ENCODE data around the gene MOAP1. TPM values are rescaled to one million over a fixed set of nuclear protein-coding genes. Genes with fewer than 3 reads are reported as not detected.

The MOAP1 gene
- total and polyA plus RNA-seq, 2 of the 8 experiments (the other 6 are each of a cell fraction or from before 2014, with no cell fraction given): 18.3 to 20.1 TPM

DNA sequence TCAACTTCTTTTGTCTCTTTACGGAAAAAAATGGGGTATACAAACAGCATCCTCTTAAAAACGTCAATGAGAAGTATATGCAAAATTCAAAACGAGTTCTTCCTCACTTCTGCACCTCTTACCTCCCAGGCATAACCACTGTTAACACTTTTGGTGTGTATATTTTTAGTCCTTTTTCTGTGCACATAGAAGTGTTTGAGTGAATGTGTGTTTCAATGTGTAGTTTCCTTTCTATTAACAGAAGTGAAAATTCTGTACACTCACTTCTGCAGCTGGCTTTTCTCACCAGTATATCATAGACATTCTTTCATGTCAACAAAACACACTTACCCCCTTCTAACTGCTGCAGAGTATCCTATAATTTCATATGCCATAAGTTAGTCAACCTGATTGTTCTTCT lies 27.7 kb upstream of the MOAP1 start:
- H2AFZ ChIP-seq (ENCODE audit: low read length): no peak overlapping the region
- H3K9ac ChIP-seq (replicated peaks in 1 of 4; ENCODE audit: extremely low read depth in 1 of 4, low read depth in 3 of 4, low read length in 3 of 4): no peak overlapping the region
- H3K36me3 ChIP-seq (ENCODE audit: control insufficient read depth in 2 of 4, insufficient read depth in 4 of 4, low read length in 3 of 4): peaks cover 4 to 25% (median 10%) of the 10 kb centered on the region in 4 experiments; a peak in 7 of 8 replicates
- peaks cover 0 to 6% (median 3%) of the 10 kb centered on the region in 4 experiments; a peak in 3 of 7 replicates for H3K4me1 ChIP-seq (replicated peaks in 1 of 4; ENCODE audit: control insufficient read depth in 3 of 4, insufficient read depth in 4 of 4, low read length in 3 of 4)
- H2BK12ac ChIP-seq (ENCODE audit: low read depth, low read length): no peak overlapping the region
- ChIA-PET POLR2A (ENCODE audit: partially characterized antibody) (no interaction called here), CTCF (ENCODE audit: partially characterized antibody) (interaction anchor here (0.7 kb wide), 1 partner anchor 60 kb away, joined by 3 read pairs; no protein-coding TSS in a partner anchor)
- no peak overlapping the region for H3K4ac ChIP-seq (replicated peaks; ENCODE audit: insufficient read length, low read depth, low read length)
- no peak overlapping the region for H3K4me2 ChIP-seq (ENCODE audit: insufficient read depth in 1 of 2, low read depth in 2 of 2, low read length in 2 of 2)
- no peaks in the 10 kb centered on the region for H4K20me1 ChIP-seq (replicated peaks in 1 of 2; ENCODE audit: control insufficient read depth in 1 of 2, insufficient read depth in 2 of 2, low read length in 2 of 2)
- no peak overlapping the region for H2BK120ac ChIP-seq (replicated peaks; ENCODE audit: low read depth, low read length)
- H3K9me3 ChIP-seq (ENCODE audit: insufficient read depth in 2 of 2, low read depth in 1 of 2, low read length in 1 of 2): no peaks in the 10 kb centered on the region
- no peak overlapping the region for H4K91ac ChIP-seq (replicated peaks; ENCODE audit: insufficient read length, low read length)
- H2BK20ac ChIP-seq (ENCODE audit: low read length): no peak overlapping the region
- H4K8ac ChIP-seq (ENCODE audit: extremely low read depth, insufficient read depth, low read length): no peak overlapping the region
- H3K23me2 ChIP-seq (ENCODE audit: low read depth, low read length): peaks cover 5% of the 10 kb centered on the region
- H2BK5ac ChIP-seq (ENCODE audit: low read depth, low read length): no peak overlapping the region
- H3K14ac ChIP-seq (ENCODE audit: insufficient read length): no peak overlapping the region
- DNase-seq (ENCODE audit: low read depth in 1 of 2, low spot score in 2 of 2) (no peak), FAIRE-seq (no peak)
- no peak overlapping the region for H2AK5ac ChIP-seq (ENCODE audit: low read depth, low read length)
- no peak overlapping the region for H3K56ac ChIP-seq (replicated peaks; ENCODE audit: insufficient read length, low read depth, low read length)
- peaks cover 0 to 10% of the 10 kb centered on the region in 2 experiments; a peak in 1 of 4 replicates for H3K79me2 ChIP-seq (ENCODE audit: control insufficient read depth in 1 of 2, insufficient read depth in 2 of 2, low read length in 2 of 2)
- H3K27me3 ChIP-seq (replicated peaks in 1 of 4; ENCODE audit: control insufficient read depth in 3 of 4, extremely low read depth in 1 of 4, insufficient read depth in 3 of 4, low read length in 3 of 4): no peaks in the 10 kb centered on the region
- no peak overlapping the region for H3K27ac ChIP-seq (ENCODE audit: low read depth, low read length)
- 80% methylated on average over 3 of the region's 3 CpGs; no CpG with 5 or more reads in 1 of the 2 experiments for WGBS, 2 experiments (ENCODE audit: extremely low coverage in 1 of 2, insufficient coverage in 1 of 2, insufficient read length in 1 of 2, insufficient replicate concordance in 2 of 2, low coverage in 1 of 2, low lambda C conversion rate in 2 of 2, missing lambda C conversion rate in 1 of 2)
- H3K18ac ChIP-seq (ENCODE audit: extremely low read depth, low read length): no peak overlapping the region
- no peak overlapping the region for H2BK15ac ChIP-seq (ENCODE audit: low read length)
- H3K79me1 ChIP-seq (ENCODE audit: low read depth, low read length): no peaks in the 10 kb centered on the region
- H4K5ac ChIP-seq (ENCODE audit: insufficient read length, low read depth, low read length): no peak overlapping the region
- no peak overlapping the region for H3K4me3 ChIP-seq (ENCODE audit: extremely low read depth in 1 of 4, insufficient read depth in 2 of 4, low read depth in 3 of 4, low read length in 4 of 4)
- no peak overlapping the region for H3K23ac ChIP-seq (ENCODE audit: insufficient read length)
- TF ChIP-seq, protein P1, sequence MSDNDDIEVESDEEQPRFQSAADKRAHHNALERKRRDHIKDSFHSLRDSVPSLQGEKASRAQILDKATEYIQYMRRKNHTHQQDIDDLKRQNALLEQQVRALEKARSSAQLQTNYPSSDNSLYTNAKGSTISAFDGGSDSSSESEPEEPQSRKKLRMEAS (IDR thresholded peaks at IDR 0.05): no peak
- TF ChIP-seq CHD1 (IDR thresholded peaks at IDR 0.05; ENCODE audit: low read depth, low read length) (no peak), CBX8 (IDR thresholded peaks at IDR 0.05; ENCODE audit: borderline replicate concordance, low read depth, low read length) (no peak), BRCA1 (IDR thresholded peaks at IDR 0.05; ENCODE audit: low read depth, low read length) (no peak), JUND (IDR thresholded peaks at IDR 0.05; ENCODE audit: low read length) (no peak), CREB1 (IDR thresholded peaks at IDR 0.05) (no peak), SP4 (IDR thresholded peaks at IDR 0.05; ENCODE audit: low read length) (no peak), ZNF274 (IDR thresholded peaks at IDR 0.05; ENCODE audit: borderline replicate concordance, extremely low read depth, low read length) (no peak), POLR2AphosphoS5 (IDR thresholded peaks at IDR 0.05; ENCODE audit: low read depth, low read length) (no peak), EP300 (IDR thresholded peaks at IDR 0.05; ENCODE audit: borderline replicate concordance in 1 of 2, low read depth in 2 of 2, low read length in 2 of 2) (no peak), GTF2F1 (IDR thresholded peaks at IDR 0.05; ENCODE audit: borderline replicate concordance, low read depth, low read length) (no peak), ASH2L (IDR thresholded peaks at IDR 0.05; ENCODE audit: low read length) (no peak), SIX5 (IDR thresholded peaks at IDR 0.05; ENCODE audit: low read depth, low read length) (no peak), RNF2 (IDR thresholded peaks at IDR 0.05; ENCODE audit: borderline replicate concordance, low read depth, low read length, missing control alignments, poor library complexity, severe bottlenecking) (no peak), KDM5A (IDR thresholded peaks at IDR 0.05; ENCODE audit: low read length) (no peak)
